Vagina (tissue), 2 donors: Measurements from ENCODE around the gene LZIC. TPM values are rescaled to one million over a fixed set of nuclear protein-coding genes. Genes with fewer than 3 reads are reported as not detected.

Source experiments
- DNase-seq, 2 donors: peaks; one replicate each; pipeline ENCODE4 v3.0.0-alpha.2; 2017; ENCODE audit errors: extremely low spot score in 2 of 2
- H3K27ac ChIP-seq: fragments of 200-600 bp; sonication (generic); one replicate; pipeline ENCODE4 v1.5.1; 2019
- H3K27me3 ChIP-seq: fragments of 200-600 bp; sonication (generic); one replicate; pipeline ENCODE4 v1.5.1; 2019
- H3K36me3 ChIP-seq, 2 donors: fragments of 200-600 bp; sonication (generic); one replicate each; pipeline ENCODE4 v1.5.1; 2017 to 2019
- H3K4me1 ChIP-seq: fragments of 200-600 bp; sonication (generic); one replicate; pipeline ENCODE4 v1.5.1; 2019
- H3K4me3 ChIP-seq, 2 donors: fragments of 200-600 bp; sonication (generic); 1 replicate in 1 of 2; 2 replicates in 1 of 2; pipeline ENCODE4 v1.5.1; 2016 to 2019
- H3K9me3 ChIP-seq: fragments of 200-600 bp; sonication (generic); one replicate; pipeline ENCODE4 v1.5.1; 2019
- CTCF ChIP-seq, 3 experiments: fragments of 450-650 bp in 2 of 3; fragments of 200-600 bp in 1 of 3; sonication (generic) in 1 of 3; IDR thresholded peaks; one replicate each; pipeline ENCODE4 v1.5.1; 2017 to 2019; ENCODE audit warnings: antibody characterized with exemption in 3 of 3, mild to moderate bottlenecking in 2 of 3, moderate library complexity in 2 of 3
- POLR2A ChIP-seq, 2 donors: fragments of 450-650 bp; IDR thresholded peaks; one replicate each; pipeline ENCODE4 v1.6.1; 2017; ENCODE audit warnings: antibody characterized with exemption in 2 of 2, mild to moderate bottlenecking in 2 of 2, moderate library complexity in 2 of 2
- POLR2AphosphoS5 ChIP-seq, 2 donors: sonication (generic); formaldehyde crosslinking; IDR thresholded peaks; one replicate each; pipeline ENCODE4 v1.9.0; 2017; ENCODE audit warnings: antibody characterized with exemption in 2 of 2, mild to moderate bottlenecking in 2 of 2, low read depth in 1 of 2; ENCODE audit not compliant: insufficient read depth in 1 of 2
- intact Hi-C: fragments of 100-400 bp; cut with DNase I; formaldehyde crosslinking; loops from one replicate; pipeline ENCODE4 v1.15.1; 2023
- total RNA-seq: library from RNA; depleted of rRNA; stranded (reverse); fragments of >200 nt; gene quantifications from one replicate; pipeline ENCODE4 v1.2.3, GENCODE V29; 2016

The LZIC gene
- total RNA-seq, 1 donor from 2014 or later: 16.5 TPM

DNA sequence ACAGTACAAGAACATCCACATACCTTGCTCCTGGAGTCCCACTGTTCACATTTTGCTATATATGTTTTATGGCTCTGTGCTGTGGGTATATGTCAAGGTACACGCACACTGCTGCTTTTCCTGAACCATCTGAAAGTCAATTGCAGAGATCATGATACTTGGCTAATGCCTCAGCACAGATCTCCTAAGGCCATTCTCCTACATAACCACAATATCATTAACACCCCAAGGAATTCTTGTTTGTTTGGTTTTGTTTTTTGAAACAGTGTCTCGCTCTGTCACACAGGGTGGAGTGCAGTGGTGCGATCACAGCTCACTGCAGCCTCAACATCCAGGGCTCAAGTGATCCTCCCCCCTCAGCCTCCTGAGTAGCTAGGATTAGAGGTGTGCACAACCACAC lies 49.1 kb downstream of the LZIC start:
- Histone ChIP-seq H3K27ac (peak overlapping the region; percentile 82), H3K36me3 (no peaks in the 10 kb centered on the region), H3K4me1 (peaks cover 25% of the 10 kb centered on the region), H3K9me3 (no peaks in the 10 kb centered on the region), H3K27me3 (no peaks in the 10 kb centered on the region), H3K4me3 (no peak overlapping the region)
- TF ChIP-seq POLR2AphosphoS5 (IDR thresholded peaks at IDR 0.05; ENCODE audit: insufficient read depth in 1 of 2, low read depth in 1 of 2) (no peak), POLR2A (IDR thresholded peaks at IDR 0.05) (no peak), CTCF (IDR thresholded peaks at IDR 0.05) (no peak)
- intact Hi-C loops: no loop called here
- no peak for DNase-seq

DNA sequence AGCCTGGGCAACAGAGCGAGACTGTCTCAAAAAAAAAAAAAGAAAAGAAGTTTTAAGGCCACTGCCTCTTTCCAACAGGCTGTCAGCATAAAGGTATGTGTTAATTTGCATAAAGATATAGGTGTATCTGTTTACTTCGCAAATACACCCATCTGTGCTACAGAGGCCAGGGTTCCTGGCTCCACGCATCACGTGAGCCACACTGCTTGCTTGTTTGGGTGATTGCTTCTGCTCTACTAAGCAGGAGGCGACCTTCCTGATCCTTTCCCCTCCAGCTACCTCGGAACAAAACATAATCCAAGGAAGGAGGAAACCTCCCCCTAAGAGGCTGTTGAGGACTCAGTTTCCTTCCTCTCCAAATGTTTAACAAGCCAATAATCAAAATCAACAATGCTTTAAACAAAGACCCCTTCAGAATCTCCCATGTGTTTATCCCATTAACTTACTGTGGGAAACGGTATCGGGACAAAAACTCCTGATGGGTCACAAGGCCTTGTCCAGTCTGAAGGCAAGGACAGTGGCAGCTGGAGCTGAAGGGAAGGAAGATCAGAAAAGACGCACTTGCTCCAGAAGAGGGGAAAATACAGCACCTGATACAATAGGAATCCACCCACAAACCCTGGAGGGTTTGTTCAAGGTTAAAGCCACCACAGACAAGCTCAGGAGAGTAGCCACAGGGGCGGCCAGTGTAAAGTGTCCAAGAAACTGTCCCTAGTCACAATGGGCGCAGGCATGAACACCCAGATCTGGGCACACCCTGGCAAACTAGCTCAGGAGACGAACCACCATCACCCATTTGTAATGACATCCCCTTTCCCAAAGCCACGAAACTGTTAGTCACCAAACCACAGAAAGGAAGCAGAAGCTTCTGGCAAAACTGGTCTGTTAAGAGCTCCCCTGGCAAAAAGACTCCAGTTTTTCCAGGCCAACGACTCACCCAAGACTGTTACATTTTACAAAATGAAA lies 50.3 kb downstream of the LZIC start:
- intact Hi-C loops: no loop called here
- no peaks in the 10 kb centered on the region for H3K9me3 ChIP-seq
- no peaks in the 10 kb centered on the region for H3K27me3 ChIP-seq
- H3K27ac ChIP-seq: peak overlapping the region; percentile 82
- no peaks in the 10 kb centered on the region for H3K36me3 ChIP-seq
- peaks cover 32% of the 10 kb centered on the region for H3K4me1 ChIP-seq
- no peak for TF ChIP-seq POLR2A (IDR thresholded peaks at IDR 0.05)
- TF ChIP-seq POLR2AphosphoS5 (IDR thresholded peaks at IDR 0.05; ENCODE audit: insufficient read depth in 1 of 2, low read depth in 1 of 2): peak in 1 of 2 donors; percentile 86
- H3K4me3 ChIP-seq: no peak overlapping the region
- peak in 1 of 2 donors; percentile 86 for DNase-seq

- Histone ChIP-seq H3K27ac (peak overlapping the region; percentile 82), H3K4me1 (peaks cover 32% of the 10 kb centered on the region), H3K27me3 (no peaks in the 10 kb centered on the region), H3K4me3 (no peak overlapping the region), H3K36me3 (no peaks in the 10 kb centered on the region), H3K9me3 (no peaks in the 10 kb centered on the region)
- DNase-seq: no peak
- TF ChIP-seq POLR2A (IDR thresholded peaks at IDR 0.05): no peak
- no peak for TF ChIP-seq POLR2AphosphoS5 (IDR thresholded peaks at IDR 0.05; ENCODE audit: insufficient read depth in 1 of 2, low read depth in 1 of 2)
- no peak for TF ChIP-seq CTCF (IDR thresholded peaks at IDR 0.05)
- intact Hi-C loops: no loop called here
These were observed 52.0 kb downstream of the LZIC start for GRCh38 chr1:9891207-9891606.

- peaks cover 32% of the 10 kb centered on the region for H3K4me1 ChIP-seq
- no peaks in the 10 kb centered on the region for H3K36me3 ChIP-seq
- DNase-seq: no peak
- intact Hi-C loops: no loop called here
- H3K4me3 ChIP-seq: no peak overlapping the region
- no peaks in the 10 kb centered on the region for H3K27me3 ChIP-seq
- peak overlapping the region; percentile 82 for H3K27ac ChIP-seq
- TF ChIP-seq CTCF (IDR thresholded peaks at IDR 0.05): no peak
- TF ChIP-seq POLR2A (IDR thresholded peaks at IDR 0.05): no peak
- peak in 1 of 2 donors; percentile 55 for TF ChIP-seq POLR2AphosphoS5 (IDR thresholded peaks at IDR 0.05; ENCODE audit: insufficient read depth in 1 of 2, low read depth in 1 of 2)
- no peaks in the 10 kb centered on the region for H3K9me3 ChIP-seq
These were observed 52.9 kb downstream of the LZIC start for GRCh38 chr1:9890224-9890731.

DNA sequence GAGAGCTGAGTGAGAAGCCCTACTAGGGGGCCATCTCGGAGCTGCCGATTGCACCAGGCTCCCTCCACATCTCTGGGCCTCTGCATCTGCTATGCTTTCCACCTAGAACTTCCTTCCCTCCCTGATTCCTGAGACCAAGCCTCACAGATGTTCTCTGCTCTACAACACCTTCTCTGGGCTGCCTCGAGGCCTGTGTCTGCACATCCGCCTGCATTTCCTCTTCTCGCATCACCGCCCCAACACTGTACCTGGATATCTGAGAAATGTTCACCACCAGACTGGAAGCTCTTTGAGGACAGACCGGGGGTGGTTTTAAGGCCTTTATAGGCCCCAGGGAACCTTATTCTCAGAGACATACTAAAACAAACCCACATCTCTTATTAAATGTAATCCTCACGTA lies 53.8 kb downstream of the LZIC start:
- H3K9me3 ChIP-seq: no peaks in the 10 kb centered on the region
- H3K4me3 ChIP-seq: no peak overlapping the region
- intact Hi-C loops: no loop called here
- H3K36me3 ChIP-seq: no peaks in the 10 kb centered on the region
- H3K27ac ChIP-seq: peak overlapping the region; percentile 82
- no peaks in the 10 kb centered on the region for H3K27me3 ChIP-seq
- peaks cover 32% of the 10 kb centered on the region for H3K4me1 ChIP-seq
- DNase-seq: no peak
- no peak for TF ChIP-seq POLR2A (IDR thresholded peaks at IDR 0.05)
- no peak for TF ChIP-seq POLR2AphosphoS5 (IDR thresholded peaks at IDR 0.05; ENCODE audit: insufficient read depth in 1 of 2, low read depth in 1 of 2)
- no peak for TF ChIP-seq CTCF (IDR thresholded peaks at IDR 0.05)
